Adrenal gland (tissue), 12 donors: Measurements from ENCODE around the gene GABPA. TPM values are rescaled to one million over a fixed set of nuclear protein-coding genes. Genes with fewer than 3 reads are reported as not detected.

ENCODE experiments used
- DNase-seq, 7 donors: peaks; one replicate each; pipeline ENCODE4 v3.0.0-alpha.2; 2019 to 2020
- H3K27ac ChIP-seq, 5 donors: fragments of 200-600 bp; sonication (generic) in 4 of 5; 1 replicate in 3 of 5; 2 replicates in 2 of 5; pipeline versions ENCODE4 v1.5.1 to v1.8.0; 2016 to 2020; ENCODE audit warnings: mild to moderate bottlenecking in 1 of 5
- H3K27me3 ChIP-seq: fragments of 200-600 bp; 2 replicates; pipeline ENCODE4 v1.8.0; 2021
- H3K36me3 ChIP-seq, 2 donors: fragments of 200-600 bp; replicated peaks in 1 of 2; 1 replicate in 1 of 2; 2 replicates in 1 of 2; pipeline versions ENCODE4 v1.5.1 to v1.8.0; 2018 to 2022
- H3K4me1 ChIP-seq, 2 donors: fragments of 200-600 bp; replicated peaks in 1 of 2; 1 replicate in 1 of 2; 2 replicates in 1 of 2; pipeline versions ENCODE4 v1.5.1 to v1.8.0; 2018 to 2021
- H3K4me3 ChIP-seq, 4 donors: fragments of 200-600 bp; sonication (generic) in 3 of 4; one replicate each; pipeline ENCODE4 v1.5.1; 2016 to 2018
- H3K9me3 ChIP-seq, 3 donors: fragments of 200-600 bp; sonication (generic) in 1 of 3; replicated peaks in 1 of 3; 1 replicate in 2 of 3; 2 replicates in 1 of 3; pipeline versions ENCODE4 v1.5.1 to v1.8.0; 2016 to 2021
- CTCF ChIP-seq, 6 experiments: fragments of 450-650 bp in 4 of 6; fragments of 200-600 bp in 2 of 6; sonication (generic) in 1 of 6; IDR thresholded peaks; 1 replicate in 5 of 6; 2 replicates in 1 of 6; pipeline versions ENCODE4 v1.5.1 to v1.8.0; 2016 to 2021; ENCODE audit warnings: antibody characterized with exemption in 6 of 6, mild to moderate bottlenecking in 2 of 6, moderate library complexity in 1 of 6
- POLR2A ChIP-seq, 2 donors: fragments of 450-650 bp; IDR thresholded peaks; one replicate each; pipeline ENCODE4 v1.6.1; 2017; ENCODE audit warnings: antibody characterized with exemption in 2 of 2, mild to moderate bottlenecking in 2 of 2, moderate library complexity in 1 of 2
- WGBS, 4 donors: extraction: QIAGEN DNeasy Blood & Tissue Kit in 2 of 4; methylation state at CpG; one replicate each; pipeline versions ENCODE4 v1.1.5 to v1.1.7; 2013 to 2017; 5-methylcytosine and 5-hydroxymethylcytosine counted together
- intact Hi-C, 2 donors: fragments of 100-400 bp; cut with DNase I; formaldehyde crosslinking; loops; one replicate each; pipeline versions ENCODE4 v1.14.1 to v1.15.0; 2022 to 2023
- polyA plus RNA-seq, 3 donors: library from polyadenylated mRNA; stranded (reverse); fragments of 200-250 nt in 2 of 3; fragments of 350-450 nt in 1 of 3; fragmentation: Illumina TruSeq in 1 of 3; extraction: RNeasy Lipid Tissue Mini Kit (QIAGEN cat#74804) in 1 of 3; gene quantifications; one replicate each; pipeline ENCODE4 v1.2.3, GENCODE V29; 2013 to 2014
- total RNA-seq, 9 donors: library from RNA; depleted of rRNA in 4 of 9; stranded (reverse); fragments of >200 nt in 4 of 9; fragments of 120-200 nt in 1 of 9; fragmentation: NEBNext Ultra II Directional in 1 of 9; extraction: Animal tissue kit (Norgen Biotek cat#: 25700) in 1 of 9; gene quantifications; one replicate each; pipeline versions ENCODE4 v1.1.0 to v1.2.4, GENCODE V29; 2013 to 2023
- donor health status: healthy with polysubstance abuse.
- donor health status: Bipolar disorder and iron deficiency.
- donor health status: DM: yes; HTN: yes; CAD: no.
- donor health status: DM: no; HTN: no; CAD: no.
- donor health status: DM: no; HTN: no; CAD: no.
- donor health status: DM: yes; HTN: yes; CAD: no.

The GABPA gene
- total and polyA plus RNA-seq, 12 donors: 7.2 to 33.0 (median 20.7) TPM

- intact Hi-C loops: no loop called here
- 83 to 90% (median 89%) methylated on average over 1 of the region's 1 CpG for WGBS, 4 donors
- Histone ChIP-seq H3K9me3 (no peaks in the 10 kb centered on the region), H3K27ac (no peak overlapping the region), H3K36me3 (no peaks in the 10 kb centered on the region), H3K4me3 (no peak overlapping the region), H3K4me1 (no peaks in the 10 kb centered on the region), H3K27me3 (no peaks in the 10 kb centered on the region)
- no peak for TF ChIP-seq POLR2A (IDR thresholded peaks at IDR 0.05)
- TF ChIP-seq CTCF (IDR thresholded peaks at IDR 0.05): no peak
- DNase-seq: no peak
These were observed 76.4 kb downstream of the GABPA start for GRCh38 chr21:25811186-25811585.

GRCh38 chr21:25813917-25814316 lies 79.1 kb downstream of the GABPA start:
- DNase-seq: no peak
- peaks cover 0 to 7% of the 10 kb centered on the region in 2 donors for H3K4me1 ChIP-seq
- no peaks in the 10 kb centered on the region for H3K9me3 ChIP-seq
- H3K36me3 ChIP-seq: no peaks in the 10 kb centered on the region
- intact Hi-C loops: no loop called here
- H3K27ac ChIP-seq: no peak overlapping the region
- H3K27me3 ChIP-seq: no peaks in the 10 kb centered on the region
- H3K4me3 ChIP-seq: no peak overlapping the region
- TF ChIP-seq POLR2A (IDR thresholded peaks at IDR 0.05): no peak
- TF ChIP-seq CTCF (IDR thresholded peaks at IDR 0.05): no peak
- WGBS, 4 donors: 97 to 100% (median 99%) methylated on average over 1 of the region's 1 CpG

GRCh38 chr21:25818121-25818520 lies 83.3 kb downstream of the GABPA start:
- Histone ChIP-seq H3K9me3 (no peaks in the 10 kb centered on the region), H3K4me1 (peaks cover 0 to 8% of the 10 kb centered on the region in 2 donors), H3K27me3 (no peaks in the 10 kb centered on the region), H3K27ac (no peak overlapping the region), H3K36me3 (no peaks in the 10 kb centered on the region), H3K4me3 (no peak overlapping the region)
- intact Hi-C loops: no loop called here
- 58 to 67% (median 64%) methylated on average over 5 of the region's 5 CpGs for WGBS, 4 donors
- DNase-seq: no peak
- no peak for TF ChIP-seq POLR2A (IDR thresholded peaks at IDR 0.05)
- no peak for TF ChIP-seq CTCF (IDR thresholded peaks at IDR 0.05)

- TF ChIP-seq CTCF (IDR thresholded peaks at IDR 0.05): no peak
- Histone ChIP-seq H3K4me3 (no peak overlapping the region), H3K9me3 (no peaks in the 10 kb centered on the region), H3K4me1 (peaks cover 0 to 8% of the 10 kb centered on the region in 2 donors), H3K27ac (no peak overlapping the region), H3K27me3 (no peaks in the 10 kb centered on the region), H3K36me3 (no peaks in the 10 kb centered on the region)
- DNase-seq: no peak
- intact Hi-C loops: no loop called here
- 18 to 41% (median 28%) methylated on average over 1 of the region's 1 CpG for WGBS, 4 donors
These were observed 83.8 kb downstream of the GABPA start for GRCh38 chr21:25818551-25818950.

Other genes starting within 250 kb of the GABPA start
- 10 to 100 TPM; 19.4 to 85.5 (median 42.8) TPM for gene MRPL39, start 127.5 kb upstream of the GABPA start, total RNA-seq
- gene MRPL39, start 127.5 kb upstream of the GABPA start, polyA plus RNA-seq: 10 to 100 TPM; 22.5 to 90.7 (median 40.7) TPM
- 10 to 100 TPM in 8 of 9 donors, 1 to 10 TPM in 1; 2.1 to 38.6 (median 18.7) TPM for gene JAM2, start 95.7 kb upstream of the GABPA start, total RNA-seq
- gene JAM2, start 95.7 kb upstream of the GABPA start, polyA plus RNA-seq: 10 to 100 TPM; 12.5 to 30.3 (median 16.2) TPM
- 100 to 1,000 TPM in 8 of 9 donors, 10 to 100 TPM in 1; 88.5 to 245 (median 181) TPM for gene ATP5PF, start 68 bp upstream of the GABPA start, total RNA-seq
- gene ATP5PF, start 68 bp upstream of the GABPA start, polyA plus RNA-seq: 100 to 1,000 TPM; 198 to 552 (median 296) TPM